HG02678 (cell line): ENCODE measurements around the gene UNC45B.
"Not testable (repeated sequence)": the region's sequence is repeated elsewhere in the genome, so short reads cannot be mapped to it uniquely, and the experiment has no call there.

Source experiments
- ATAC-seq: cut with Tn5 transposase; IDR thresholded peaks from one replicate; pipeline ENCODE4 v1.9.1; 2021; ENCODE audit warnings: mild to moderate bottlenecking, moderate library complexity; ENCODE audit not compliant: unreplicated experiment

UNC45B gene

GRCh38 chr17:35147375-35147905, at the start of gene UNC45B:
Gene UNC45B (plus strand): TSS chr17:35147817. CDS start chr17:35148264, 447 bp downstream.
- ATAC-seq = no peak

GRCh38 chr17:35099908-35100307, 47.7 kb upstream of the UNC45B start:
- no peak for ATAC-seq

GRCh38 chr17:35101036-35101435, 46.6 kb upstream of the UNC45B start:
- no peak for ATAC-seq

GRCh38 chr17:35101725-35102124, 45.9 kb upstream of the UNC45B start:
- no peak for ATAC-seq

GRCh38 chr17:35103271-35103670, 44.3 kb upstream of the UNC45B start:
- no peak for ATAC-seq

- ATAC-seq = no peak
Measured at GRCh38 chr17:35104844-35105450, 42.7 kb upstream of the UNC45B start.

- ATAC-seq = not testable (repeated sequence)
Measured at GRCh38 chr17:35110791-35111190, 36.8 kb upstream of the UNC45B start.

GRCh38 chr17:35116845-35117244, 30.8 kb upstream of the UNC45B start:
- no peak for ATAC-seq

GRCh38 chr17:35117984-35118383, 29.6 kb upstream of the UNC45B start:
- no peak for ATAC-seq

- peak; percentile 82 for ATAC-seq
Measured at GRCh38 chr17:35119370-35120165, 28.0 kb upstream of the UNC45B start, which contains the start of gene RAD51D. Gene RAD51D (minus strand): TSS chr17:35119860. CDS start chr17:35119613, 247 bp downstream.

GRCh38 chr17:35121315-35121714, 26.3 kb upstream of the UNC45B start, which contains the start of gene FNDC8:
Gene FNDC8 (plus strand): TSS chr17:35121615. CDS start chr17:35121694, 79 bp downstream.
- no peak for ATAC-seq

GRCh38 chr17:35127751-35128514, 19.7 kb upstream of the UNC45B start:
- ATAC-seq = no peak

- ATAC-seq = no peak
Measured at GRCh38 chr17:35129154-35129972, 18.3 kb upstream of the UNC45B start.

GRCh38 chr17:35129973-35130351, 17.7 kb upstream of the UNC45B start:
- no peak for ATAC-seq

- no peak for ATAC-seq
Measured at GRCh38 chr17:35130392-35130791, 17.2 kb upstream of the UNC45B start.

- ATAC-seq = no peak
Measured at GRCh38 chr17:35132099-35132498, 15.5 kb upstream of the UNC45B start.

GRCh38 chr17:35132816-35133550, 14.6 kb upstream of the UNC45B start:
- ATAC-seq = no peak

GRCh38 chr17:35135322-35135721, 12.3 kb upstream of the UNC45B start:
- no peak for ATAC-seq

GRCh38 chr17:35138218-35138617, 9.4 kb upstream of the UNC45B start:
- no peak for ATAC-seq
